H9 (cell line): ENCODE results near the gene BDP1. TPM values are rescaled to one million over a fixed set of nuclear protein-coding genes. Genes with fewer than 3 reads are reported as not detected.

Experiments used
- DNase-seq: peaks from one replicate; pipeline ENCODE4 v3.0.0-alpha.2; 2017
- H2AFZ ChIP-seq: one replicate; pipeline ENCODE4 v1.6.1; 2013; ENCODE audit warnings: mild to moderate bottlenecking, low read length, control low read depth, moderate library complexity
- H2AK5ac ChIP-seq: 2 replicates; pipeline ENCODE4 v1.6.1; 2013; ENCODE audit warnings: low read length, control low read depth, mixed read lengths; ENCODE audit not compliant: insufficient read length
- H2BK120ac ChIP-seq: one replicate; pipeline ENCODE4 v1.6.1; 2013; ENCODE audit warnings: low read depth, mild to moderate bottlenecking, low read length, control low read depth, inconsistent platforms; ENCODE audit not compliant: poor library complexity, severe bottlenecking
- H2BK12ac ChIP-seq: 2 replicates; pipeline ENCODE4 v1.6.1; 2013; ENCODE audit warnings: low read length, control low read depth, mixed read lengths, low read depth; ENCODE audit not compliant: insufficient read length
- H2BK15ac ChIP-seq: 2 replicates; pipeline ENCODE4 v1.6.1; 2013; ENCODE audit warnings: low read depth, low read length, control low read depth
- H2BK20ac ChIP-seq: one replicate; pipeline ENCODE4 v1.6.1; 2013; ENCODE audit warnings: low read depth, mild to moderate bottlenecking, low read length, control low read depth, inconsistent platforms; ENCODE audit not compliant: poor library complexity, severe bottlenecking
- H2BK5ac ChIP-seq: 2 replicates; pipeline ENCODE4 v1.6.1; 2013; ENCODE audit warnings: low read length, control low read depth, mixed read lengths; ENCODE audit not compliant: insufficient read length
- H3K14ac ChIP-seq: 2 replicates; pipeline ENCODE4 v1.6.1; 2013; ENCODE audit warnings: low read length, control low read depth; ENCODE audit not compliant: insufficient read depth
- H3K18ac ChIP-seq: 2 replicates; pipeline ENCODE4 v1.6.1; 2013; ENCODE audit warnings: low read depth, mild to moderate bottlenecking, mixed read lengths, low read length, control low read depth; ENCODE audit not compliant: insufficient read length
- H3K23ac ChIP-seq: 2 replicates; pipeline ENCODE4 v1.6.1; 2013; ENCODE audit warnings: low read length, control low read depth, mixed read lengths, low read depth; ENCODE audit not compliant: insufficient read length
- H3K23me2 ChIP-seq: 2 replicates; pipeline ENCODE4 v1.6.1; 2013; ENCODE audit warnings: low read depth, mild to moderate bottlenecking, mixed read lengths, low read length, control low read depth; ENCODE audit not compliant: insufficient read length, poor library complexity, severe bottlenecking
- H3K27ac ChIP-seq: 2 replicates; pipeline ENCODE4 v1.5.1; 2013; ENCODE audit warnings: low read length, control low read depth, mixed read lengths, low read depth; ENCODE audit not compliant: insufficient read length
- H3K27me3 ChIP-seq: 2 replicates; pipeline ENCODE4 v1.6.1; 2013; ENCODE audit warnings: low read length, control low read depth, inconsistent platforms; ENCODE audit not compliant: insufficient read depth
- H3K4ac ChIP-seq: 2 replicates; pipeline ENCODE4 v1.6.1; 2013; ENCODE audit warnings: low read depth, mild to moderate bottlenecking, control low read depth, inconsistent platforms, low read length, moderate library complexity
- H3K4me1 ChIP-seq: 2 replicates; pipeline ENCODE4 v1.6.1; 2013; ENCODE audit warnings: low read length, control low read depth, inconsistent platforms; ENCODE audit not compliant: insufficient read depth
- H3K4me2 ChIP-seq: 2 replicates; pipeline ENCODE4 v1.6.1; 2013; ENCODE audit warnings: low read length, control low read depth, mixed read lengths; ENCODE audit not compliant: insufficient read length, insufficient read depth
- H3K56ac ChIP-seq: 2 replicates; pipeline ENCODE4 v1.6.1; 2013; ENCODE audit warnings: low read depth, mild to moderate bottlenecking, mixed read lengths, low read length, control low read depth; ENCODE audit not compliant: insufficient read length
- H3K79me1 ChIP-seq: 2 replicates; pipeline ENCODE4 v1.6.1; 2013; ENCODE audit warnings: low read depth, mild to moderate bottlenecking, moderate library complexity, low read length, control low read depth, inconsistent platforms; ENCODE audit not compliant: insufficient read depth, poor library complexity, severe bottlenecking
- H3K79me2 ChIP-seq: 2 replicates; pipeline ENCODE4 v1.6.1; 2013; ENCODE audit warnings: low read length, control low read depth, inconsistent platforms; ENCODE audit not compliant: insufficient read depth
- H3K9ac ChIP-seq: 2 replicates; pipeline ENCODE4 v1.6.1; 2013; ENCODE audit warnings: low read length, control low read depth, mixed read lengths; ENCODE audit not compliant: insufficient read length; ENCODE audit errors: extremely low read depth
- H3K9me3 ChIP-seq: one replicate; pipeline ENCODE4 v1.6.1; 2013; ENCODE audit warnings: low read depth, low read length, inconsistent platforms; ENCODE audit not compliant: control insufficient read depth
- H3T11ph ChIP-seq: one replicate; pipeline ENCODE4 v1.6.1; 2013; ENCODE audit warnings: mild to moderate bottlenecking, low read length, control low read depth, inconsistent platforms
- H4K20me1 ChIP-seq: one replicate; pipeline ENCODE4 v1.6.1; 2013; ENCODE audit not compliant: control insufficient read depth, insufficient read length, insufficient read depth
- H4K5ac ChIP-seq: 2 replicates; pipeline ENCODE4 v1.6.1; 2013; ENCODE audit warnings: low read depth, mild to moderate bottlenecking, mixed read lengths, low read length, control low read depth; ENCODE audit not compliant: insufficient read length
- H4K8ac ChIP-seq: replicated peaks from 2 replicates; pipeline ENCODE4 v1.6.1; 2013; ENCODE audit warnings: low read length, control low read depth, mixed read lengths, low read depth; ENCODE audit not compliant: insufficient read length
- H4K91ac ChIP-seq: 2 replicates; pipeline ENCODE4 v1.6.1; 2013; ENCODE audit warnings: low read depth, mild to moderate bottlenecking, moderate library complexity, mixed read lengths, low read length, control low read depth; ENCODE audit not compliant: insufficient read length
- H3K27ac Mint-ChIP-seq, 3 experiments: 2 replicates in 2 of 3; 3 replicates in 1 of 3; pipeline ENCODE4 v1.8.0; 2020 to 2021; ENCODE audit warnings: mixed read lengths in 3 of 3, mild to moderate bottlenecking in 1 of 3, moderate library complexity in 1 of 3
- H3K27me3 Mint-ChIP-seq: 2 replicates; pipeline ENCODE4 v1.8.0; 2021; ENCODE audit warnings: low read depth, mild to moderate bottlenecking, moderate library complexity, mixed read lengths
- H3K36me3 Mint-ChIP-seq, 3 experiments: 2 replicates in 2 of 3; 3 replicates in 1 of 3; pipeline ENCODE4 v1.8.0; 2020 to 2021; ENCODE audit warnings: low read depth in 3 of 3, mixed read lengths in 3 of 3; ENCODE audit not compliant: insufficient read depth in 1 of 3
- H3K4me1 Mint-ChIP-seq, 2 experiments: 2 replicates each; pipeline ENCODE4 v1.8.0; 2020; ENCODE audit warnings: mixed read lengths in 2 of 2
- H3K4me3 Mint-ChIP-seq, 2 experiments: 2 replicates in 1 of 2; 3 replicates in 1 of 2; pipeline ENCODE4 v1.8.0; 2020 to 2021; ENCODE audit warnings: mild to moderate bottlenecking in 2 of 2, mixed read lengths in 2 of 2, moderate library complexity in 1 of 2
- H3K9me3 Mint-ChIP-seq, 2 experiments: 2 replicates in 1 of 2; 3 replicates in 1 of 2; pipeline ENCODE4 v1.8.0; 2020; ENCODE audit warnings: mild to moderate bottlenecking in 2 of 2, mixed read lengths in 2 of 2, moderate library complexity in 1 of 2
- CTCF ChIP-seq: fragments of 200-600 bp; sonication (generic); conservative IDR thresholded peaks from 3 replicates; pipeline ENCODE4 v1.8.0; 2021; ENCODE audit warnings: antibody characterized with exemption, mild to moderate bottlenecking
- WGBS: extraction: QIAGEN DNeasy Blood & Tissue Kit; methylation state at CpG from one replicate; pipeline ENCODE4 v1.1.7; 2013; ENCODE audit warnings: missing lambda C conversion rate, low lambda C conversion rate, mixed read lengths; ENCODE audit not compliant: insufficient read length; ENCODE audit errors: extremely low coverage; 5-methylcytosine and 5-hydroxymethylcytosine counted together
- total RNA-seq: library from RNA; stranded (reverse); gene quantifications from 2 replicates; pipeline ENCODE4 v1.2.1, GENCODE V29; 2021

BDP1 gene
- total RNA-seq, 1 experiment from 2014 or later: 31.5 TPM

- H3K27me3 Mint-ChIP-seq: no peaks in the 10 kb centered on the region
- Histone ChIP-seq H3K27me3 (no peaks in the 10 kb centered on the region), H4K8ac (no peak overlapping the region), H3K4ac (no peak overlapping the region), H3K18ac (no peak overlapping the region), H2BK5ac (no peak overlapping the region), H4K5ac (no peak overlapping the region), H2AK5ac (no peak overlapping the region), H3K23me2 (no peaks in the 10 kb centered on the region), H3K27ac (no peak overlapping the region), H3K4me1 (no peaks in the 10 kb centered on the region), H4K20me1 (no peaks in the 10 kb centered on the region), H3K79me2 (no peaks in the 10 kb centered on the region), H3K4me2 (no peak overlapping the region), H3K9ac (no peak overlapping the region), H2BK12ac (no peak overlapping the region), H2BK120ac (no peak overlapping the region), H3K9me3 (no peaks in the 10 kb centered on the region), H2AFZ (no peak overlapping the region), H3K79me1 (no peaks in the 10 kb centered on the region), H2BK15ac (no peak overlapping the region), H4K91ac (no peak overlapping the region), H3K23ac (no peak overlapping the region), H3K14ac (no peak overlapping the region), H3K56ac (no peak overlapping the region), H3T11ph (no peak overlapping the region), H2BK20ac (no peak overlapping the region)
- peaks cover 25 to 50% (median 40%) of the 10 kb centered on the region in 3 experiments for H3K36me3 Mint-ChIP-seq
- no peak overlapping the region for H3K27ac Mint-ChIP-seq
- no peak overlapping the region for H3K4me3 Mint-ChIP-seq
- TF ChIP-seq CTCF: no peak
- no CpG with 5 or more reads among the region's 1 CpG for WGBS
- H3K9me3 Mint-ChIP-seq: no peaks in the 10 kb centered on the region
- no peak for DNase-seq
- H3K4me1 Mint-ChIP-seq: peaks cover 7 to 8% of the 10 kb centered on the region in 2 experiments
Observed at GRCh38 chr5:71533615-71534014, 78.2 kb downstream of the BDP1 start.
